Erythroblast (primary cell): ENCODE data around the gene PLAC1.

Experiments used
- GATA1 ChIP-seq: IDR thresholded peaks from 2 replicates; pipeline ENCODE4 v1.6.1; 2011; ENCODE audit warnings: low read depth, mild to moderate bottlenecking, control low read depth, low read length, moderate library complexity
- POLR2A ChIP-seq: IDR thresholded peaks from 2 replicates; pipeline ENCODE4 v1.6.1; 2011; ENCODE audit warnings: mild to moderate bottlenecking, low read length

DNA sequence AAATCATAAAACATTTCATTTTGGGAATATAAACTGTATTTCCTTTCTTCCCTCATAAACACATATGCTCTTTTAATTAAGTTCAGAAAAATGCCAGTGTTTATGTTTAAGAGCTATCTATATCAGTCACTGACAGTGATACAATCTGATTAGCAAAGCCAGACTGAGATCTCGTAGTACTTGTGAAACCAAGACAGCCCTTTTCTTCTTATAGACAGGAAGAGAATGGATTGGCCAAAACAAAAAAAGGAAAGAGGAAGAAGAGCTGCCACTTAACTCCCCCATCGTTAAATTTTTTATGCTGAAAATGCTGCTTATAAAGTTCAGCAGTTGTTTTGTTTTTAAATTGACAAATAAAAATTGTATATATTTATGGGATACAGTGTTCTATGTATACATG, 87.4 kb downstream of the PLAC1 start:
- TF ChIP-seq POLR2A, result no peak
- no peak for TF ChIP-seq GATA1
